ENCODE measurements around the gene EHMT2. TPM values are rescaled to one million over a fixed set of nuclear protein-coding genes. Genes with fewer than 3 reads are reported as not detected.

EHMT2 gene
- total RNA-seq, 1 donor from 2014 or later: 39.5 TPM

DNA sequence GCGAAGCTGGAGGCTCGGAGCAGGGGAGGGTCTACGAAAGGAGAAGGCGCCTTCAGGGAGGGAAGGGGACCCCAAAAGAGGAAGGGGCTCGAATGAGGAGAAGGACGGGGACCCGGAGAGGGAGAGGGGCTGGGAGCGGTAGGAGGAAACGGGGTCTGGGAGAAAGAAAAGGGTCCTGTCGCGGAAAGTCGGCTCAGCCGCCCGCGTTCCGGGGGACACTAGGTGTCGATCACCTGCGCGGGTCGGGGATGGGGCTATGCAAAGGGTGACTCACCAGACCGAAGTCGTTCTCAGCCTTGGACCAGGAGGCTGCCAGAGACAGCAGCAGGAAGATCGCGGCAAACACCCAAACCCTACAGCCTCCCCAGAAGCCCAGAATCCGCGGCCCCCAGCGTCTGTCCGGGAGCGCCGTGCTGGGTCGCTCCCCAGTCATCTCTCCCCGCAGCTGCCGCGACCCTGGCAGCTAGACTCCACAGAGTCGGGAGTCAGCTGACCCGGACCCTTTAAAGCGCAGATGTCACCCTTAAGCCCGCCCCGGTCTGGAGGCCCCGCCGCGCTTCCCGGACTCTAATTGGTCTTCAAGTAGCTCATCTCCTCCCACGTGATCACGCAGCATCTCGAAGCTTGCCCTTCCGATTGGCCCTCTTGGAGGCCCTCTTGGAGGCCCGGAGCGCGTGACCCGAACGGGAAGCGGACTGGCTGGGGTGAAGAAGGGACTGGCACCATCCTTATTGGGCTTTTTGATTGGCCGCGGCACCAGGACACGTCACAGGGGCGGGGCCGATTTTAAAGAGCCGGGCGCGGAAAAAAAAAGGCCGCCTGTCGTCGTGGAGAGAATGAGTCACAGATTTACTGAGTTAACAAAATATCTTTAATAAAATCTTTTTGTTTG is 34.9 kb downstream of the EHMT2 start, which contains the start of gene NEU1:
NEU1 (minus strand) TSS at position 478 of the 892 bp plus-strand sequence; CDS start at position 433, 45 bp downstream.
- DNase-seq (ENCODE audit: low spot score in 2 of 2): peak; percentile 100
- Histone ChIP-seq H3K4me1 (peaks cover 0 to 13% of the 10 kb centered on the region in 2 donors), H3K9me3 (no peaks in the 10 kb centered on the region), H3K27me3 (no peaks in the 10 kb centered on the region), H3K36me3 (peaks cover 10 to 31% of the 10 kb centered on the region in 2 donors), H3K27ac (peak within 1 kb of the TSS; percentile 89 to 93), H3K4me3 (peak within 1 kb of the TSS; percentile 60 to 88)
- TF ChIP-seq CTCF (IDR thresholded peaks at IDR 0.05): no peak
- intact Hi-C loops (cut with DNase I): loop anchor here (1.0 to 2.0 kb wide), 5 partner anchors 27 to 182 kb away; partner anchors contain the start of genes ABHD16A, EHMT2, LY6G5C and VARS1

GRCh38 chr6:31861919-31862343 is 35.6 kb downstream of the EHMT2 start:
- DNase-seq (ENCODE audit: low spot score in 2 of 2): no peak
- Histone ChIP-seq H3K9me3 (no peaks in the 10 kb centered on the region), H3K4me1 (peaks cover 0 to 13% of the 10 kb centered on the region in 2 donors), H3K27me3 (no peaks in the 10 kb centered on the region), H3K27ac (peak overlapping the region; percentile 89 to 93), H3K4me3 (peak overlapping the region; percentile 59 to 88), H3K36me3 (peaks cover 14 to 37% of the 10 kb centered on the region in 2 donors)
- intact Hi-C loops (cut with DNase I): loop anchor here (2.0 kb wide), 4 partner anchors 35 to 181 kb away; partner anchors contain the start of genes ABHD16A, EHMT2, LY6G5C and VARS1
- no peak for TF ChIP-seq CTCF (IDR thresholded peaks at IDR 0.05)

DNA sequence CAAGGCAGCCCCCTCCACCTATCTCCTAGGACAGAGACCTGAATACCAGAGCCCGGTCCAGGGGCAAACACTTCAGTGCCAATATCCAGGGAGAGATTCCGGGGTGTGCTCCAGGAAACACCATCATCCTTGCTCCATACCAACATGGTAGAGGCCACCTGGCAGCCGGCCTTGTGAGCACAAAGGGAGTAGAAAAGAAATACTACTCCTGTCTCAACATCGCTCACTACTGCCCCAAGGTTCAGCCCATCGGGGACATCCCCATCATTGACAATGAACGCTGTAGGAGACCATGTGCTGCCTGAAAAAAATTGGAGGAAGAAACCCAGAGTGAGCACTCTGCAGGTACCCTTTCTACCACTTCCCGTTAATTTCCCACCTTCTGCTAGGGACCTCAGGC is 36.3 kb downstream of the EHMT2 start:
- H3K27me3 ChIP-seq: no peaks in the 10 kb centered on the region
- intact Hi-C loops (cut with DNase I): no loop called here
- no peaks in the 10 kb centered on the region for H3K9me3 ChIP-seq
- H3K27ac ChIP-seq: no peak overlapping the region
- TF ChIP-seq CTCF (IDR thresholded peaks at IDR 0.05): no peak
- no peak overlapping the region for H3K4me3 ChIP-seq
- H3K4me1 ChIP-seq: peaks cover 0 to 13% of the 10 kb centered on the region in 2 donors
- DNase-seq (ENCODE audit: low spot score in 2 of 2): no peak
- peaks cover 14 to 37% of the 10 kb centered on the region in 2 donors for H3K36me3 ChIP-seq

- H3K27me3 ChIP-seq: no peaks in the 10 kb centered on the region
- intact Hi-C loops (cut with DNase I): no loop called here
- no peak for TF ChIP-seq CTCF (IDR thresholded peaks at IDR 0.05)
- H3K4me3 ChIP-seq: no peak overlapping the region
- H3K36me3 ChIP-seq: peaks cover 14 to 37% of the 10 kb centered on the region in 2 donors
- H3K27ac ChIP-seq: no peak overlapping the region
- H3K9me3 ChIP-seq: no peaks in the 10 kb centered on the region
- no peak for DNase-seq (ENCODE audit: low spot score in 2 of 2)
- H3K4me1 ChIP-seq: peaks cover 0 to 13% of the 10 kb centered on the region in 2 donors
These were observed 37.1 kb downstream of the EHMT2 start for GRCh38 chr6:31860349-31860748.

GRCh38 chr6:31859923-31860322 is 37.6 kb downstream of the EHMT2 start:
- no peak for TF ChIP-seq CTCF (IDR thresholded peaks at IDR 0.05)
- intact Hi-C loops (cut with DNase I): no loop called here
- no peak overlapping the region for H3K27ac ChIP-seq
- H3K36me3 ChIP-seq: peaks cover 14 to 37% of the 10 kb centered on the region in 2 donors
- no peak overlapping the region for H3K4me3 ChIP-seq
- H3K9me3 ChIP-seq: no peaks in the 10 kb centered on the region
- H3K4me1 ChIP-seq: peaks cover 0 to 13% of the 10 kb centered on the region in 2 donors
- DNase-seq (ENCODE audit: low spot score in 2 of 2): no peak
- H3K27me3 ChIP-seq: no peaks in the 10 kb centered on the region

All from ascending aorta (tissue), 2 donors.